NB4 (cell line): ENCODE measurements around the gene HNF1A.

Experiments used
- MYC ChIP-seq: IDR thresholded peaks from 2 replicates; pipeline ENCODE4 v1.6.1; 2011; ENCODE audit warnings: low read depth, low read length
- POLR2A ChIP-seq: IDR thresholded peaks from 2 replicates; pipeline ENCODE4 v1.6.1; 2011; ENCODE audit warnings: mild to moderate bottlenecking; ENCODE audit not compliant: insufficient read length; ENCODE audit errors: extremely low read depth
- TF ChIP-seq, protein P1 (sequence below): IDR thresholded peaks from one replicate; pipeline ENCODE4 v1.5.1; 2012; ENCODE audit warnings: low read depth, low read length
- TF ChIP-seq, protein P2 (sequence below): IDR thresholded peaks from 2 replicates; pipeline ENCODE4 v1.6.1; 2011; ENCODE audit warnings: low read depth, low read length

DNA sequence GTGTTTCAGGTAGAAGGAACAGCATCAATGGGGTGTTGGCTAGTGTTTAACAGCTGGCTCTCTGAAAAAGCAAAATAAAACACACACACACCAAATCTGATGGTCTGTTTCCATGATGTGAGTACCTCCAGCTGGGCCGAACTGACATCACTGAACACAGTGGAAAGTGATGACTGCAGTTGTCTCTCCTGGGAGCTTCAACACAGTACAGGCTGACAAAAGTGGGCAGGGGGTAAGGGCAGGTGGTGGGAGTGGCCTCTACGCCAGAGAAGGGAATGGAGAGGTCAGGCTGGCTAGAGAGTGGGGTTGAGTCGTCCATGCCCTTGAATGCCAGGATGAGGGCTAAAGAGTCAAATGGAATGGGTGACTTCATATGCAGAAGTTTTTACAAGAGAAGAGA lies 8.0 kb upstream of the HNF1A start:
- TF ChIP-seq, protein P1, sequence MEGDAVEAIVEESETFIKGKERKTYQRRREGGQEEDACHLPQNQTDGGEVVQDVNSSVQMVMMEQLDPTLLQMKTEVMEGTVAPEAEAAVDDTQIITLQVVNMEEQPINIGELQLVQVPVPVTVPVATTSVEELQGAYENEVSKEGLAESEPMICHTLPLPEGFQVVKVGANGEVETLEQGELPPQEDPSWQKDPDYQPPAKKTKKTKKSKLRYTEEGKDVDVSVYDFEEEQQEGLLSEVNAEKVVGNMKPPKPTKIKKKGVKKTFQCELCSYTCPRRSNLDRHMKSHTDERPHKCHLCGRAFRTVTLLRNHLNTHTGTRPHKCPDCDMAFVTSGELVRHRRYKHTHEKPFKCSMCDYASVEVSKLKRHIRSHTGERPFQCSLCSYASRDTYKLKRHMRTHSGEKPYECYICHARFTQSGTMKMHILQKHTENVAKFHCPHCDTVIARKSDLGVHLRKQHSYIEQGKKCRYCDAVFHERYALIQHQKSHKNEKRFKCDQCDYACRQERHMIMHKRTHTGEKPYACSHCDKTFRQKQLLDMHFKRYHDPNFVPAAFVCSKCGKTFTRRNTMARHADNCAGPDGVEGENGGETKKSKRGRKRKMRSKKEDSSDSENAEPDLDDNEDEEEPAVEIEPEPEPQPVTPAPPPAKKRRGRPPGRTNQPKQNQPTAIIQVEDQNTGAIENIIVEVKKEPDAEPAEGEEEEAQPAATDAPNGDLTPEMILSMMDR: no peak
- TF ChIP-seq POLR2A (no peak), MYC (no peak)
- TF ChIP-seq, protein P2, sequence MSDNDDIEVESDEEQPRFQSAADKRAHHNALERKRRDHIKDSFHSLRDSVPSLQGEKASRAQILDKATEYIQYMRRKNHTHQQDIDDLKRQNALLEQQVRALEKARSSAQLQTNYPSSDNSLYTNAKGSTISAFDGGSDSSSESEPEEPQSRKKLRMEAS: no peak
